Measurements from ENCODE around the gene PTER.

The PTER gene

DNA sequence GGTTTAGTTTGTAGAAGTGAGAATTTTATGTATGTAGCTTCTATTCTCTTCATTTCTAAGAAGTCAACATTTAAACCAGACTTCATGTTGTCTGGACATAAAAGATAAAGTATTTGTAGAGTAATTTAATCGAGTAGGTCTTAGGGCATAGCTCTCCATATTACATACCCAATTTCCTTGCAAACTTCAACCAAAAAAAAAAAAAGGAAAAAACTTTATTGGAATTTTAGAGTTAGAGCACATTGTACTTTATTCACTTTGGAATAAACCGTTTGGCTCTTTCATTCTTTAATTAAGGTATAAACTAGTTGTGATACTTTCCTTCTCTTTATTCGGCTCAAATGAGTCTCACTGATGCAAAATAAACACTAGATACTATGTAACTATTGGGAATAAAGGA lies 36.0 kb downstream of the PTER start:
- DNase-seq = no peak

DNA sequence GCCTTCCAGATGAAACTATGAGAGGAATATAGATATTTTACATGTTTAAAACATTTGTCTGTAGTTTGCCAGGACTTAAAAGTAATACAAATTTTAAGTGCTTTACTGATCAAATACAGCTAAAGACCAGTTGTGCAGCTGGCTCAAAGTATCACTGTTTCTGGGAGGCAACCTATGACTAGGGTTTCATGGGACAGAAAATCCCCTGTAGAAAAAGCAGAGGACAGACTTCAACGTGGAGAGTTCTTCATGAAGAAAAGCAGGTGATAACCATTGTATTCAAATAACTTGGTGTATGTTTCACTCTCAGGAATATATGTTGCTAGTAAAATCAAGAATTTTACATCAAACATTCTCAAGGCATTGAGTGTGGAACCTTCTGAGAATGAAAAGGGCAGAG lies 40.9 kb downstream of the PTER start:
- no peak for DNase-seq

DNA sequence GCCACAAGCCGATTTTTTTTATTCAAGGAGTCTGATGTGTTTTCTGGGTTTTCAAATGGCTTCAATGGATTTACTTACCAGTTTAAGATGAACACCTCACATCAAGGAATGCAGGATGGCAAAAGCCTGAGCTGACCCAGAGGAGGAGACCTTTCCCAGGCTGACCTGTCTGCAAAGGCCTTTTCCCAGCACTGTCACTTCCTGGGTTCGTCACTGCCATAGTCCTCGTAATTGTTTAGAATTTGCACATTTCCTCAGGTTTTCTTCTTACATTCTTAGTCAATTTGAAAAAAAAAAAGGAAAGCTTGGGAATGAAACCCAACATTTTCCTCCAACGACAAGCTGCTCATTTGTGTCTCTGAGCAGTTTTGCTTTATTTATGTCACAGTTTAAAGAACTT lies 42.0 kb downstream of the PTER start:
- DNase-seq = no peak

DNA sequence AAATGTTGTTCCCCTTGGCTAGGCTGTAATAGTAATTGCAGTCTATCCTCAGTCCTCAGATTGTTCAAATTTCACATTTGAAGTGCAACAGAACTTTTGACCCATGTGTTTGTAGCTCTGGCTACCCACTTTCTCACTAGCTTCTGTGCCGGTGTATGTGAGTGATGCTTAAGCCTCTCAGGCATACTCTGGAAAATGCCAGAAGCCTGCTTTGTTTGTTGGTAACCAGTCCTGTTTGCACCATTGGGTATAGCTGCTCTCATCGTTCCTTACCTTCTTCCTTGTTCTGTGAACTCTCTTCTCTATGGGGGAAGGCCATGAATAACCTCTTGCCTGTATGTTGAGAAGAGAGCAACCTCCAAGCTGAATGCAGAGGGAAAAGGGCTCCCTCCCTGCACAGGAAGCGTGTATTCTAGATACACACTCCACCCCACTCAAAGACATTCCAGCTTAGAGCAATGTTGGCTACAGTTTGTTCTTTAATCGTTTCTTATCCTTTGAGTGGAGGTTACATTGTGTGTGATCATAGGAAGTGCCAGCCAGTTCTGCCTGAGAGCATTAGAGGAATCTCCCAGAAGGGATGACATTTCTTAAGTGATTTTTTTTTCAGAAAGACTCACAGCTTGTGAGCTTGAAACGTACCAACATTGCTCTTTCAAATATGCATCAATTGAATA lies 44.4 kb downstream of the PTER start:
- no peak for DNase-seq

DNA sequence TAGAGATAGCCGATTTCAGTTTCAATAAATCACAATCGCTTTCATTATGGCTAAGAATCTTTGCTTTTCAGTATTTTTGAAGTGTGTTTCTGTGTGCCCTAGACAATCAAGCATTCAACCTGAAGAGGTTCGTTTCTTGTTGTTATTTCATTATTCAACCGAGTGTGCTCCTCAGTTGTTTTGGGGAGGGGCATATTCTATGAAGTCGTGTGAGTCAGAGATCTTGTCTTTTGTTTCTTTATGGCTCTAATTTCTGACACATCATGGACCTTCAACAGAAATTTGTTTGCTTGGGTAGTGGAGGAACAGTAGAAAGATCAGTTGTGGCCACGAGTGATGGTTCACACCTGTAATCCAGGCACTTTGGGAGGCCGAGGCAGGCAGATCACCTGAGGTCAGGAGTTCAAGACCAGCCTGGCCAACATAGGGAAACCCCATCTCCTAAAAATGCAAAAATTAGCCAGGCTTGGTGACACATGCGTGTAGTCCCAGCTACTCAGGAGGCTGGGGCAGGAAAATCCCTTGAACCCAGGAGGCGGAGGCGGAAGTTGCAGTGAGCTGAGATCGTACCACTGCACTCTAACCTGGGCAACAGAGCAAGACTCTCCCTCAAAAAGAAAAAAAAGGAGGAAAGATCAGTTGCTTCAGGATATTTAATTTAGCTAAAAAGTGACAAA lies 46.6 kb downstream of the PTER start:
- no peak for DNase-seq

DNA sequence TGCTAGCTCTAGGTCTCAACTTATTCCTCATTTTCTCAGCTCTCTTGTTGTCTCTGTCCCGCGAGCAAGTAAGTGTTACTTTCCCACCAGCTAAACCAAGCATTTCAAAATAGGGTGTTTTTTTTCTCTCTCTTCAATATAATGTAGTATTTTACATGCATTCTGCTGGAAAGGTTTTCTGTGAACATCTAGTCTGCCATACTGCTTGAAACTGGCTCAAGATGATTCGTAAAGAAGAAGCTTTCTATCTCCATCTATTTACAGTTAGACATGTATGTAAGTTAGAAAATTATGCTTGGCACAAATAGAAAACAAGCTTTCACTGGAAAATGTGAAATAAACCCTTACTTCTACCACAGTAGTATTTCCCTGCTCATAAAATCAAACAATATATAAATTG lies 53.7 kb downstream of the PTER start:
- no peak for DNase-seq

DNA sequence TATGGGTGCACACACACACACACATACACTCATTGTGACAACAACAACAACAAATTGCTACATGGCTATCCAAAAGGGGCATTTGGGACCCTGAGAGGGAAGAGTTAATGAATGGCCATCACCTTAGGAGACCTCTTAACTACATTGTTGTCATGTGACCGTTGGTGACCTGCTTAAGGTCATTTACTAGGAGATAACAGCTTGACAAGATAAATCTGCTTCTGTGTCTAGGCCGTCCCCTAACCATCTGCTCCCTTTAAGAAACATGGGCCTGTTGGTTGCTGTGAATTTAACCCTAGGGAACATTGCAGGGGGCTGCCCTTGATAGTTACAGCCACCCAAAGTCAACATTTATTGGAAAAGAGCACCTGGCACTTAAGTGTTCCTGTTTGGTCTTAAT lies 55.1 kb downstream of the PTER start:
- DNase-seq = no peak

DNA sequence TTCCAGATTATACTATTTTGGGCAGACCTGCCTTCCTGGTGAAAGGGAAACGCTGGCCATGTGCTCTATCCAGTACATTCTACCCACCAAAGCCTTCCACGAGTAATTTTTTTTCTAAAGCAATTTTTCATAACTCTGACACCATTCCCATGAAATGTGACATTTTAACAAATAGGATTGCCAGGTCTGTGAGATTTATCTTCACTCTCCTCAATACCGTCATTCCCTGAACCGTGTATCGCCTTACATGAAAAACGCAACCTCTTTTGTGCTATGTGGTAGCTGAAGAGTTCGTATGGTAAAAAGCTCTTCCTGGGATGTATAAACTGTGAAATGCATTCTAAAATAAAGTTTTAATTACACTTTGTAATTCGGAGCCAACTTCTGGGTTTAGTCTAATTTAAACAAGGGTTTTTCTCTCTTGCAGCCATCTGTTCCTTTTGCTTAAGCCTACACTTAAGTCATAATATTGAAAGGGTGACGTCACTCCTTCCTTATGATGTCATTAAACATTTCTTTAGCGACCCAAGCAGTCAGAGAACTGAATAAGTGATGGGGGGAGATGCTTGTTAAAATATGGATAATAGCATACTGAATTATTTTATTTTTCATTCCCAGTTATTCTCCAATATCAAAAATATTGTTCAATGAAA lies 57.2 kb downstream of the PTER start:
- no peak for DNase-seq

DNA sequence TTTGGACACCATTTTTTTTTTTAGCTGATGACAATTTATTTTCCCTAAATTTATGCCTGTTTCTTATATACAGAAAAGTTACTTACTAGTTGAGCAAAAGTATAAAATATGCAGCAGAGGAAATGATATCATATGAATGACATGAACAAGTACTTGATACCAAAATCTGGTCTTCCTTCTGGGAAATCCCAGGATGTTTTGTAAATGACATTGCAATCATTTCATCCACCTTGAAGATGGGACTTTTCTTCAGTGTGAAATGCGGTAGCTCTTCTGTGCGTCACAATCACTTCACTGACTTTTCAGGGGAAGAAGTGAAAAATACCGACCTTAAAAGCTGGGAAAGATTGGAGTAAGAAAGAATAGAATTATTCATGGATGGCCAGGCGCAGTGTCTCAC lies 61.1 kb downstream of the PTER start:
- DNase-seq = no peak

DNA sequence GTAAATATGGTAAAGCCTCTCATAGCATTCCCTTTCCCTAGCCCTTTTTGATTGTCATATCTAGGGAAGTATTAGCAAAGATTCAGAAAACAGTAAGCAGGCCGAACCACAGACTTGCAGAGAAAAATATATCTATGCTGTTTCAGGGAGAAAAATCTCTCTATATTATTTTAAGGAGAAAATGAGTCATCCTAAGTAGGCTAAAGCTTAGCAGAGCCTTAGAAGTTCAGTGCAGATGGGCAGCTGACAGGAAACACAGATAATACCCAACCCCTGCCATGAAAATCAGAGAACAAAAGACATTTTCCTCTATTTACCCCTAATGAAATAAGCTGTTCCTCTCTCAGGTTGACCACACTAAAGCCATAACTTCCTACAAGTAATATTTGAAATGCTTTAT lies 68.4 kb downstream of the PTER start:
- no peak for DNase-seq

DNA sequence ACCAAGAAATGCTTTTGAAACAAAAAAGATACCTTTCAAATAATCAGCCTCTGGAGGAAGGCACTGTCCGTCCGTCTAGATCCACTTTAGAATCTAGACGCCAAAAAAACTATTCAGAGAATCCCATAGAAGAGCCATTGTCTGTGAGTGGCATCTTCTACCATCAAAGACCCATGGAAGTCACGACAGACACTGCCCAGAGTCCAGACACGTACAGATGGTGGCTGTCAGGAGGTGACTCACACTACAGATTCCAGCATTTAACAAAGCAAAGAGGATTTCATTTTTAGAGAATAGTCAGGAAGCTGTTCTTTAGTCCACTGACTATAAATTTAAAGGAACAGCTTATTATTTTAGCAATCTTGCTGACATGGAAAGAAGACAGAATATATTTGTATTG lies 73.2 kb downstream of the PTER start:
- DNase-seq = no peak

DNA sequence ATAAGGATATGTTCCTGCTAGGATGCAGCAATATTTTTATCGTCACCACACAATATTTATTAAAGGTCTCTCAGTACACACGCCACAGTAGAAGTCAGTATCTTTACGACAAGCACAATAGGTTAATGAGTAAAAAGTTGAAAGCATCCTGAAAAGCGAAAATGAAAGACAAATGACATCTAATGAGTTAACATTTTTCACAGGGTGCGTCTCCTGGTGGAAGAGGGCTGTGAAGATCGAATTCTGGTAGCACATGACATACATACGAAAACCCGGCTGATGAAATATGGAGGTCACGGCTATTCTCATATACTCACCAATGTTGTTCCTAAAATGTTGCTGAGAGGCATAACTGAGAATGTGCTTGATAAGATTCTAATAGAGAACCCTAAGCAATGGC lies 74.0 kb downstream of the PTER start:
- no peak for DNase-seq

DNA sequence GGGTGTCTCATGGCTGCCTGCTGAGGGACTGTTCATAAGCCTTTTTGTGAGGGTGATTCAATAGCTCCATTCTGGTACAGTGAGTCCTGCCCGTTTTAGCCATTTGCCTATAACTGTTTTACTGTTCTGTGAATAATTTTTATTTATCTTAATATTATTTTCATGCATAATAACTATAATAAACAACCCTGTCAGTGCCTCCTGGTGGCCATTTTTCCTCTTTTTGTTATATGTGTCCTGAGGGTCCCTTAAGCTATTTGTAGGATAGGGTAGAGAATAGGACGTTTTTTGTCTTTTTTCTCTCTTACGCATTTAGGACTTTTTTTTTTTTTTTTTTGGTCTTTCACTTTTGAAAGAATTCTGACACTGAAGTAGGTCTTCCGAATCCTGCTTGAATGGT lies 82.0 kb downstream of the PTER start:
- DNase-seq = no peak

DNA sequence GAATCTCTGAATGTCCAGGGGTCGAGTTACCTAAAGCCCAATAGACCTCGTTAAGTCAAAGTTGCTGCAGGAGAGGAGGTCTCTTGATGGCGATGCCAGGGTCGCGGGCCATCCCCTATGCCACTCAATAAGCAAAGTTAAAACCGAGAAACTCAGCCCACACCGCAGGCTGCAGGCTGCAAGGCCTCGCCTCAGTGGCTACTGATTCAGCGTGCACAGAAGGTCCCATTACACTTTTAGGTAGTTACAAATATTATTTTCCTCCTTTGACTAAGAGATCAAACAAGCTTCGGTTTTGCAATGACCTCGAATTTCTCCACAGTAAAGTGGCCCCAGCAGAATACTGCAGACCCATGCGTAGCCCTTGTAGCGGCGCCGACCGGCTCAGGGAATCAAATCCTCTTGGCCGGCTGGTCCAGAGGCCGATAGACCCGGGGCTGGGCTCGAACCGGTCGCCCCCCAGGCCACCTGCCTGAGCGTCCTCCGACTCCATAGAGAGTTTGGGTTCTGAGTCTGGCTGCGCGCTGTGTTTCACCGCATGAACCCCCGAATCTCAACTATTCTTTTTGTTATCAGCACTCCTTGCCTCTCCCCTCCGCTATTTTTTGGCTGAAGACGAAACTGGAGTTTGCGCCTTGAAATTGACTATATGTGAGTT lies 82.6 kb downstream of the PTER start:
- DNase-seq = no peak

DNA sequence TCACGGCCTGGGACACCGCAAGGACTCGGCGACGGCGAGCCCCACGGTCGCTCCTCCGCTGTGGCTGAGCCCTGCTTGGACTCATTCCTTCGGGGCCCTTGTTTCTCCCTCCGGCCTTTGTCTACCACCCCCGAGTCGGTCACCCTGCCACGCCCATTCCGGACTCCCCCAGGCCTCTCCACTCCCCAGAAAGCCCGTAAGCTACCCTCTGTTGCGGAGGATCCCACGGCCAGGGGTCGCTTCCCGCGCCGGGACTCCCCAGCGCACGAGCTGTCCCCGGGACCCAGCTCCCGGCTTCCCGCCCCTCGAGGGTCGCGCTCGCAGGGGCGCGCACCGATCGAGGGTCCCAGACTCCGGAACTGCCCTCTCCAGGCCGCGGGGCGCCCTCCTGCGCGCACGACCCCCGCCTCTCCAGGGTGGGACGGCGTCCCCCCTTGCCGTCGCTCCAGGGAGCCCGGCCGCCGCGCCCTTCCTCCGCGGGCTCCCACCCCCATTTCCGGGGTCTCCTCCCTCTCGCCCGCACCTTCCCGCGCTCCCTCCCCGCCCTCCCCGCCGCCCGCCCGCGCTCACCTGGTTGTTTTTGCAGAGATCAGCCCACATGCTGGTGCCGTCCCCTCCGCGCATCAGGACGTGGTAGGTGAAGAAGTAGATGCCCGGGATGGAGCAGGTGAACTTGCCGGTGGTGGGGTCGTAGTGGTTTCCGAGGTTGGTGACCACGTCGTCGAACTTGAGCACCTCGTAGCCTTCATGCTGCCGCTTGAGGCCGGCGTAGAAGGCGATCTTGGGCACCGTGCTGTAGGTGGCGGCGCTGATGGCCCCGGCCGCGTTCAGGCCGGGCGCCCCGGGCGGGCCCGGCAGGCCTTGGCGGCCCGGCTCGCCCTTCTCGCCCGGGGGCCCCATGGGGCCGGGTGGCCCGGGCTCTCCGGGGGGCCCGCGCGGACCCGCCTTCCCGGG lies 83.4 kb downstream of the PTER start:
- DNase-seq = no peak

DNA sequence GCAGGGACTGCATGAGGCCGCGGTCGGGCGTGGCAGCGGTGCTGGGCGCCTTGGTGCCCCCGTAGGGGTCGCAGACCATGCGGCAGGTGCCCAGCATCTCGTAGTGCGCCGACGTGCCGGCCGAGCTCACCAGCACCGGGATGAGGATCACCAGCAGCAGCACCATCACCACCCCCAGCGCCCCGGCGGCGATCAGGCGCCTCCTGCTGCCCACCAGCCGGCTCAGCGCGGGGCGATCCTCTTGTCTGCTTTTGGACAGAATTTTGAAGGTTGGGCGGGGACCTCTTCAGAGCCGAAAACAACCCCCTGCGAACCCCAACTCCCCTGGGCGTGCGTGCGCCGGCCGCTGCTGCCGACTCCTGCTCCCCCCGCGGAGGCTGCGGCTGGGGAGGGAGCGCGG lies 84.1 kb downstream of the PTER start:
- no peak for DNase-seq

DNA sequence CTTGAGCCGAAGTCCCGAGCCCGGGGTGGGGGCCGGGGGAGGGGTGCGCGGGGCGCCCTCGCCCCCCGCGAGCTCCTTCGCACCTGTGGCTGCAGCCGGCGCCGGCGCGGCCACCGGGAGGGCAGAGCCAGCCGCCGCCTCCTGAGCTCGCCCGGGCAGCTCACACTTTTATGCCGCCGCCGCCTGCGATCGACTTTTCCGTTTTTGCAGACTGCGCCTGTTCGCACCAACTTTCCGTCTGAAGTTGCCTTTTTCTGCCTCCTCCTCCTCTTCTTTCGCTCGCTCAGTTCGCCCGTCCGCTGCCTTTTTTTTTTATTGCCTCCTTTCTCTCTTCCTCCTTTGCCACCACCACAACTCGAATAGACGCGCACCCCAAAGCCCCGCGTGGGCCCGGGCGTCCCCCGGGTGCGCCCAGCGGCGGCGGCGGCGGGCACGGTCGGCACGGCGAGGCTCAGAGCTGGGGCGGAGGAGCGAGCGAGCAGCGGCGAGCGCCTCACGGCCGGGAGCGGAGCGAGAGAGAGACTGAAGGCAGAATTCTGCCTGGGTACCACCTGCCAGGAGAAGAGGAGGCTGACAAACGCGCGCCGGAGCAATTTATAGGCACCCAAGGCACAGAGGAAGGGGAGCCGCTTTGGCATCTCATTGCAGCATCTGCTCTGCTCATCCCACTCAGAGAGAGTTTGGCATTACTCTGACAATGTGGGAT lies 84.7 kb downstream of the PTER start, which contains the start of gene C1QL3:
Gene C1QL3, minus strand, starts transcription at position 569 of the 706 bp plus-strand sequence. CDS start 814 bp downstream, outside the sequence.
- DNase-seq = no peak

DNA sequence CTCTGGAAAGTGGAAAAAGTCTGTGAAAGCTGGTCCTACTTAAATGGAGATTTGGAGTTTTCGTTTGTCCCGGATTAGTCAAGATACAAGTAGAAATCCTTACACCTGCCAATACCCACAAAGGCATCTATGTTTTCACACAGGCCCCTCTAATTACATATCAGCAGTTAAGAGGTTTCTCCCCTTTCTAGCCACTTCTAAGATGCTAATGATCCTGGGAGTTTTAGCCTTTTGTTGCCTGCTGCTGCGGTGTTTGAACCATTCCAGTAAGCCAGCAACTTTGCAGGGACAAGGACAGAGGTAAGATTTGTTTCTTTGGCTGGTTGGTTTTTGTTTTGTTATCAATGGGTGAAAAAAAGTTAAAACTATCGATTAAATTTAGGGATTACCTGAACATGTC lies 90.6 kb downstream of the PTER start:
- DNase-seq = no peak

DNA sequence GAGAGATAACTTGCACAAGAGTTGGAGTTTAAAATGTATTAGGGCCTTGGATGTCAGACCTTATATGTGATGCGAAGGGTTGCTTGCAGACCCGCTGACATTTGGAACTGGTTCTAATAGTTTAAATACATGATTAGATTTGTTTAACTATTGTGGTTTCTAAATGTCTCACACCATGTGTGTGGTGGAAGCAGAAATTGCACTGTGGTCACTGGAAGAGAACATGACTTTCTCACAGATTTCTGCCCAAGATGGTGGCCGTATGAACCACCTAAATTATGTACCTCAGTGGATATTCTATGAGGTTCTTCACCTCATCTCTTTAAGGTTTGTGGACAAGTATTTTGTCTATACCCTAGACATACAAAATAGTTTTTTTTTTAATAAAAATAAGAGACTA lies 93.0 kb downstream of the PTER start:
- no peak for DNase-seq

DNA sequence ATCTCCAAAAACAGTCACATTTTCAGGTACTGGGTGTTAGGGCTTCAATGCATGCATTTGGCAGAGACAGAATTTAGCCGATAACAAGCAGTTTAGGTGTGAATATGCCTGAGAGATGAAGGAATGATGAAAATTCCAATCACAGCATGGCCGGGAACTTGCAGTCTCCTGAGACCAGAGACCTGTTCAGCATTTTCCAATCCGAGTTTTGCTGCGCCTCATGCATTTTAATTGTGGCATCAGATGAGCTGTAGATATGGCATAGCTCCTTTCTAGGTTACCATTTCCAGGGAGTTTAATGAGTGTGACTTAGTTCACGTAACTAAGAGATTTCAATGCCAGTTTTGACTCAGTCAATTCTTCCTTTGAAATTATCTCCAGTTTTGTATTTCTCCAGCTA lies 99.3 kb downstream of the PTER start:
- no peak for DNase-seq

DNA sequence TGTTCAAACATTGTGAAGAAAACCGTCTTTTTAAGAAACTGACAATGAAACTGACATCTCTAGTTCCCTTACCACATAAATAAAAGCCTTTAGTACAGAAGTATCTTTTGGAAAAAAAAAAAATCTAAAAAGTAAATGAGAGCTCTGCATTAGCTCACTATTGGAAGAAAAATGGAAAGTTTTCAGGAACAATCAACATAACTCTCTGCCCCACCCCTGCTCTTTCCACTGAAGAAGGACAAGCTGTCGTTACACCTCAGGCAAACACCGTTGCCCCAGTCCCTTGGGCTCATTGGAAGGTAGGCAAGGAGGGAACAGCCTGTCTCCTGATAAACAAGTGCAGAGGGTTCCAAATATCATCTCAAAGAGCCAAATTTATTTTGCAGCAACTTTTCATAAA lies 107.3 kb downstream of the PTER start:
- DNase-seq = no peak

DNA sequence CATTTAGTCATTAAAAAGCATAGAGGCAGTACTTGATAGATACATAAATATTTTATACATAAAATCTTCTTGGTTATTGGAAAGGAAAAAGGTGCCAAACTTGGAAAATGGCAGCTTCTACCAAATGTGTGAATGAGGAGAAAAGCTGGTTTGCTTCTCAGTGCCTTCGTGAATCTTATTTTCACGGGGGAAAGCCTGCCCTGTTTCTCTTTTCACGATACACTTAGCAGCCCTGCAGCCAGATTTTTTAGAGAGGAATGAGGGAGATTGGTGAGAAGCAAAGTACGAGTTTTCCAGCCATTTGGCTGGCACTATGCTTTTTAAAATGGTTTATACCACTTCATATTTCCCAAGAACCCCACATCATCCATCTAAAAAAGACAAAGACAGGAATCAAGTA lies 107.8 kb downstream of the PTER start:
- no peak for DNase-seq
